ENCODE results near the gene HOXA11.

DNA sequence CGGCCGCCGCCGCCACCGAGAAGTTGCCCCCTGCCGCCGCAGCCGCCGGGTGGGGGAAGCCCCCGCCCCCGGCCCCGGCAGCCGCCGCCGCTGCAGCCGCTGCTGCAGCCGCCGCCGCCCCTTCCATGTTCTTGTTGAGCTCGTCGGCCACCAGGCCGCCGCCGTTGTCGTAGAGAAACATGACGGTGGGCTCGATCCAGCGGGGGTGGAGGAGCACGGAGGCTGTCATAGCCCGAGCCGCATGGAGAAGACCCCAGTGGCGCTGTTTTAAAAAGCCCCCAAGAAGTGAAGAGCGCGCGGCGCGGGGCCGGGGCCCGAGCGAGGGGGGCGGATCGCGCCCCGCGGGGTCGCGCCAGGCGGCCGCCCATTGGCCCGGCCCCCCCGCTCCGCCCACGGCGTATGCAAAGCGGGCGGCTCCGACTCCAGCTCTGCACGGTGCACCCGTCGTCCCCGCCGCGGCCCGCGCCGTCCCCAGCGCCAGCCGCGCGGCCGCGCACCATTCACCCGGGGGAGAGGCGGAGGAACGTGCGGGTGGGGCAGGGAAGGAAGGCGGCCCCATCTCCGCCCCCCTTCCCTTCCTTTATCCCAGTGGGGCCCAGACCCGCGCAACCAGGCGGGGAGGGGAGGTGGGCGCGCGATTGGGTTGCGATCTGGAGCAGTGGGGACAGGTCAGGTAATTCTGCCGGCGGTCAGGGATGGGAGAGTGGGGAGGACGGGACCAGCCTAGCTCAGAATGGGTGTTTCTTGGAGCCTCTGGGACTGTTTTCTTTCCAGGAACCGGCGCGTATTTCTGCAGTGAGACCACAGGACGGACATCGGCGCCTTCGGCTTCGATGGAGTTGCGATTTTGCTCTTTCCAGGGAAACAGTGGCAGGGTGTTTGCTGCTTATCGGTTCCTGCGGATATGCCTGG lies 15.1 kb upstream of the HOXA11 start, which contains the start of gene HOXA13:
- TF ChIP-seq, protein P1, sequence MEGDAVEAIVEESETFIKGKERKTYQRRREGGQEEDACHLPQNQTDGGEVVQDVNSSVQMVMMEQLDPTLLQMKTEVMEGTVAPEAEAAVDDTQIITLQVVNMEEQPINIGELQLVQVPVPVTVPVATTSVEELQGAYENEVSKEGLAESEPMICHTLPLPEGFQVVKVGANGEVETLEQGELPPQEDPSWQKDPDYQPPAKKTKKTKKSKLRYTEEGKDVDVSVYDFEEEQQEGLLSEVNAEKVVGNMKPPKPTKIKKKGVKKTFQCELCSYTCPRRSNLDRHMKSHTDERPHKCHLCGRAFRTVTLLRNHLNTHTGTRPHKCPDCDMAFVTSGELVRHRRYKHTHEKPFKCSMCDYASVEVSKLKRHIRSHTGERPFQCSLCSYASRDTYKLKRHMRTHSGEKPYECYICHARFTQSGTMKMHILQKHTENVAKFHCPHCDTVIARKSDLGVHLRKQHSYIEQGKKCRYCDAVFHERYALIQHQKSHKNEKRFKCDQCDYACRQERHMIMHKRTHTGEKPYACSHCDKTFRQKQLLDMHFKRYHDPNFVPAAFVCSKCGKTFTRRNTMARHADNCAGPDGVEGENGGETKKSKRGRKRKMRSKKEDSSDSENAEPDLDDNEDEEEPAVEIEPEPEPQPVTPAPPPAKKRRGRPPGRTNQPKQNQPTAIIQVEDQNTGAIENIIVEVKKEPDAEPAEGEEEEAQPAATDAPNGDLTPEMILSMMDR (IDR thresholded peaks at IDR 0.05; ENCODE audit: low read depth, low read length, missing input control), result no peak
- TF ChIP-seq ATF3 (IDR thresholded peaks at IDR 0.05), result no peak
- TF ChIP-seq SP1 (IDR thresholded peaks at IDR 0.05), result no peak
- TF ChIP-seq, protein P2, sequence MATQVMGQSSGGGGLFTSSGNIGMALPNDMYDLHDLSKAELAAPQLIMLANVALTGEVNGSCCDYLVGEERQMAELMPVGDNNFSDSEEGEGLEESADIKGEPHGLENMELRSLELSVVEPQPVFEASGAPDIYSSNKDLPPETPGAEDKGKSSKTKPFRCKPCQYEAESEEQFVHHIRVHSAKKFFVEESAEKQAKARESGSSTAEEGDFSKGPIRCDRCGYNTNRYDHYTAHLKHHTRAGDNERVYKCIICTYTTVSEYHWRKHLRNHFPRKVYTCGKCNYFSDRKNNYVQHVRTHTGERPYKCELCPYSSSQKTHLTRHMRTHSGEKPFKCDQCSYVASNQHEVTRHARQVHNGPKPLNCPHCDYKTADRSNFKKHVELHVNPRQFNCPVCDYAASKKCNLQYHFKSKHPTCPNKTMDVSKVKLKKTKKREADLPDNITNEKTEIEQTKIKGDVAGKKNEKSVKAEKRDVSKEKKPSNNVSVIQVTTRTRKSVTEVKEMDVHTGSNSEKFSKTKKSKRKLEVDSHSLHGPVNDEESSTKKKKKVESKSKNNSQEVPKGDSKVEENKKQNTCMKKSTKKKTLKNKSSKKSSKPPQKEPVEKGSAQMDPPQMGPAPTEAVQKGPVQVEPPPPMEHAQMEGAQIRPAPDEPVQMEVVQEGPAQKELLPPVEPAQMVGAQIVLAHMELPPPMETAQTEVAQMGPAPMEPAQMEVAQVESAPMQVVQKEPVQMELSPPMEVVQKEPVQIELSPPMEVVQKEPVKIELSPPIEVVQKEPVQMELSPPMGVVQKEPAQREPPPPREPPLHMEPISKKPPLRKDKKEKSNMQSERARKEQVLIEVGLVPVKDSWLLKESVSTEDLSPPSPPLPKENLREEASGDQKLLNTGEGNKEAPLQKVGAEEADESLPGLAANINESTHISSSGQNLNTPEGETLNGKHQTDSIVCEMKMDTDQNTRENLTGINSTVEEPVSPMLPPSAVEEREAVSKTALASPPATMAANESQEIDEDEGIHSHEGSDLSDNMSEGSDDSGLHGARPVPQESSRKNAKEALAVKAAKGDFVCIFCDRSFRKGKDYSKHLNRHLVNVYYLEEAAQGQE (IDR thresholded peaks at IDR 0.05), result no peak
- TF ChIP-seq TAF1 (conservative IDR thresholded peaks at IDR 0.05), result no peak
- no peak for TF ChIP-seq HNF4A (conservative IDR thresholded peaks at IDR 0.05)
- TF ChIP-seq RAD21 (IDR thresholded peaks at IDR 0.05), result no peak
- no peak for TF ChIP-seq GABPA (IDR thresholded peaks at IDR 0.05 in 1 of 2, conservative IDR thresholded peaks at IDR 0.05 in 1 of 2)
